Hepatocyte (in vitro differentiated cells): Measurements from ENCODE around the gene IGFL1. TPM values are rescaled to one million over a fixed set of nuclear protein-coding genes. Genes with fewer than 3 reads are reported as not detected.
"Not testable (repeated sequence)": the region's sequence is repeated elsewhere in the genome, so short reads cannot be mapped to it uniquely, and the experiment has no call there.

ENCODE experiments used
- DNase-seq: peaks from one replicate; pipeline ENCODE4 v3.0.0-alpha.2; 2016; ENCODE audit warnings: low spot score
- H2AFZ ChIP-seq: fragments of 200-600 bp; sonication (generic); 2 replicates; pipeline ENCODE4 v1.6.0; 2016; ENCODE audit warnings: antibody characterized with exemption, mild to moderate bottlenecking
- H3K27ac ChIP-seq: fragments of 200-600 bp; sonication (generic); 2 replicates; pipeline ENCODE4 v1.5.1; 2016; ENCODE audit warnings: mild to moderate bottlenecking
- H3K27me3 ChIP-seq: fragments of 200-600 bp; sonication (generic); 2 replicates; pipeline ENCODE4 v1.6.1; 2016
- H3K36me3 ChIP-seq: fragments of 200-600 bp; sonication (generic); replicated peaks from 2 replicates; pipeline ENCODE4 v1.5.1; 2016; ENCODE audit warnings: low read depth; ENCODE audit not compliant: insufficient read depth
- H3K4me1 ChIP-seq: fragments of 200-600 bp; sonication (generic); 2 replicates; pipeline ENCODE4 v1.5.1; 2016; ENCODE audit warnings: mild to moderate bottlenecking, moderate library complexity; ENCODE audit not compliant: insufficient read depth
- H3K4me2 ChIP-seq: fragments of 200-600 bp; sonication (generic); 2 replicates; pipeline ENCODE4 v1.6.0; 2016
- H3K4me3 ChIP-seq: fragments of 200-600 bp; sonication (generic); 2 replicates; pipeline ENCODE4 v1.5.1; 2016; ENCODE audit warnings: mild to moderate bottlenecking
- H3K79me2 ChIP-seq: fragments of 200-600 bp; sonication (generic); 2 replicates; pipeline ENCODE4 v1.6.0; 2017; ENCODE audit warnings: mild to moderate bottlenecking
- H3K9me2 ChIP-seq: fragments of 200-600 bp; sonication (generic); replicated peaks from 2 replicates; pipeline ENCODE4 v1.6.0; 2017; ENCODE audit warnings: mild to moderate bottlenecking; ENCODE audit not compliant: insufficient read depth
- H3K9me3 ChIP-seq: fragments of 200-600 bp; sonication (generic); 2 replicates; pipeline ENCODE4 v1.5.1; 2016; ENCODE audit warnings: low read depth, mild to moderate bottlenecking
- H4K20me1 ChIP-seq: fragments of 200-600 bp; sonication (generic); 2 replicates; pipeline ENCODE4 v1.6.0; 2016; ENCODE audit warnings: mild to moderate bottlenecking; ENCODE audit not compliant: insufficient read depth, poor library complexity, severe bottlenecking
- CTCF ChIP-seq: fragments of 200-600 bp; sonication (generic); IDR thresholded peaks from 2 replicates; pipeline ENCODE4 v1.5.1; 2016; ENCODE audit warnings: antibody characterized with exemption, mild to moderate bottlenecking; ENCODE audit not compliant: poor library complexity
- EZH2 ChIP-seq: fragments of 200-600 bp; sonication (generic); IDR thresholded peaks from 2 replicates; pipeline ENCODE4 v1.6.1; 2016; ENCODE audit warnings: antibody characterized with exemption, mild to moderate bottlenecking, borderline replicate concordance
- EZH2phosphoT487 ChIP-seq: fragments of 200-600 bp; sonication (generic); IDR thresholded peaks from one replicate; pipeline ENCODE4 v1.6.1; 2018; ENCODE audit warnings: antibody characterized with exemption, mild to moderate bottlenecking, low read depth, moderate library complexity; ENCODE audit not compliant: unreplicated experiment, severe bottlenecking
- WGBS: methylation state at CpG from one replicate; pipeline ENCODE4 v1.1.6; 2016; ENCODE audit warnings: low lambda C conversion rate; ENCODE audit errors: missing lambda C conversion rate; 5-methylcytosine and 5-hydroxymethylcytosine counted together
- polyA plus RNA-seq: library from polyadenylated mRNA; unstranded; fragments of >200 nt; fragmentation: Nextera tagmentation; extraction: Ambion mirVana; gene quantifications from 2 replicates; pipeline ENCODE4 v1.2.1, GENCODE V29; 2016
- total RNA-seq: library from RNA; depleted of rRNA; stranded (reverse); fragments of >200 nt; gene quantifications from 2 replicates; pipeline ENCODE4 v1.2.3, GENCODE V29; 2014

The IGFL1 gene
- total and polyA plus RNA-seq, 2 experiments from 2014 or later, result not detected

- Histone ChIP-seq H3K4me1 (no peaks in the 10 kb centered on the region), H3K27ac (no peak overlapping the region), H3K4me3 (no peak overlapping the region), H3K27me3 (no peaks in the 10 kb centered on the region), H3K4me2 (no peak overlapping the region), H3K9me2 (no peaks in the 10 kb centered on the region), H3K36me3 (no peaks in the 10 kb centered on the region), H3K79me2 (no peaks in the 10 kb centered on the region), H3K9me3 (no peaks in the 10 kb centered on the region), H4K20me1 (no peaks in the 10 kb centered on the region), H2AFZ (no peak overlapping the region)
- no peak for TF ChIP-seq CTCF
- no peak for TF ChIP-seq EZH2phosphoT487
- TF ChIP-seq EZH2, result no peak
- 95% methylated on average over 8 of the region's 8 CpGs for WGBS
- no peak for DNase-seq
These were observed 47.1 kb upstream of the IGFL1 start for GRCh38 chr19:46182476-46182875.

DNA sequence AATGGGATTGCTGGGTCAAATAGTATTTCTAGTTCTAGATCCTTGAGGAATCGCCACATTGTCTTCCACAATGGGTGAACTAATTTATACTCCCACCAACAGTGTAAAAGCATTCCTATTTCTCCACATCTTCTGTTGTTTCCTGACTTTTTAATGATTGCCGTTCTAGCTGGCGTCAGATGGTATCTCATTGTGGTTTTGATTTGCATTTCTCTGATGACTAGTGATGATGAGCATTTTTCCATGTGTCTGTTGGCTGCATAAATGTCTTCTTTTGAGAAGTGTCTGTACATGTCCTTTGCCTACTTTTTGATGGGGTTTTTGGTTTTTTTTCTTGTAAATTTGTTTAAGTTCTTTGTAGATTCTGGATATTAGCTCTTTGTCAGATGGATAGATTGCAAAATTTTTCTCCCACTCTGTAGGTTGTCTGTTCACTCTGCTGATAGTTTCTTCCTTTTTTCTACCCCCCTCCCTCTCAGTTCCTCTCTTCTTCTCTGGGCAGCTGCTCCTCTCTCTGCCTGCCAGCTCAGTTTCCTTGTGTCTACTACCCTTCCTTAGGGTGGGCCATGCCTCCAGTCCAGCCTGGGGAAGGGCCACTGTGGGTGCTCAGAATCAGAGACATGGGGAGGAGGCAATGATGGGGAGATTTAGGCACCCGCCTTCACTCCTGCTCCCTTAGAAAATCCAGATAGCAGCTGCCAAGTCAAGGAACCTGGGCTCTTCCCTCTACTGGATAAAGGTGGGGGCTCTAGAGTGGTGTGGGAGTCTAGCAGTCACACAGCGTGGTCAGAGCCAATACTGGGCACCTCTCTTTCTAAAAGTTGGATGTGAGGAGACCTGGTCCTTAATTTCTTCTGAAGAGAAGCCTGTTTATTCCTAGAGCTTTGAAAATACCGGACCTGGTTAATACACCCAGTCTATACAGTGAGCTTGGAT lies 44.5 kb upstream of the IGFL1 start:
- WGBS, result 91% methylated on average over 6 of the region's 6 CpGs
- not testable (repeated sequence) for H3K9me3 ChIP-seq, H3K4me1 ChIP-seq, H3K9me2 ChIP-seq, H4K20me1 ChIP-seq, H3K27me3 ChIP-seq, H2AFZ ChIP-seq, H3K4me3 ChIP-seq, H3K79me2 ChIP-seq, H3K27ac ChIP-seq, H3K36me3 ChIP-seq, H3K4me2 ChIP-seq, DNase-seq

DNA sequence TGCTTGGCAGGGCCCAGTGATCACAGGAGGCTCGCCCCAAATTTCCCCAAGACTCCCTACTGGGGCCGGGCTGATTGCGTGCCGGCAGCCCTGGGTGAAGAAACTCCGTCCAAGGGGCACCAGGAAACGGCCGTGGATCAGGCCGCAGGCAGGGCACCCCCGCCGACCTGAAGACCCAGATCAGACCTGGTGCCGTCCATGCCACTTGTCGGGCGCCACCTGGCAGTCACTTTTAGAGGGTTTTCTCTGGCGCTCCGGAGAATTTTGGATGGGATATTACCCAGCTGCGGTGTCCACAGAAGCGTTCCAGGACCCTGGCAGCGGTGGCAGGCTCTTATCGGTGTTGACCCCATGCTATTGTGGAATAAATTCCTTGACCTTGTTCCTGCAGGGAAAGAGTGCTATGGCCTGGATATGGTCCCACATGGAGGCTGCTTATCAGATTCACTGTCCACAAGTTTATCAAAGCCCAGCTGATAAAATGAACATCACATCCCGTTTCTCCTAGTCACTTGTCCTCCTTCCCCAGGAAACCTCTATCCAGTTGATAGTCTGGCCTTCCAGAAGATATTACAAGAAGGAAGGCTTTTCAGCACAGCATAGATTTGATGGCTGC lies 43.3 kb upstream of the IGFL1 start:
- no peaks in the 10 kb centered on the region for H3K36me3 ChIP-seq
- H3K9me3 ChIP-seq, result no peaks in the 10 kb centered on the region
- H3K4me1 ChIP-seq, result peaks cover 4% of the 10 kb centered on the region
- H4K20me1 ChIP-seq, result no peaks in the 10 kb centered on the region
- no peak overlapping the region for H3K4me3 ChIP-seq
- H3K9me2 ChIP-seq, result no peaks in the 10 kb centered on the region
- TF ChIP-seq EZH2 (no peak), EZH2phosphoT487 (no peak), CTCF (no peak)
- peak overlapping the region; percentile 8 for H3K4me2 ChIP-seq
- 83% methylated on average over 18 of the region's 20 CpGs for WGBS
- H2AFZ ChIP-seq, result no peak overlapping the region
- H3K27me3 ChIP-seq, result no peaks in the 10 kb centered on the region
- H3K79me2 ChIP-seq, result no peaks in the 10 kb centered on the region
- DNase-seq, result no peak
- peak overlapping the region; percentile 47 for H3K27ac ChIP-seq

DNA sequence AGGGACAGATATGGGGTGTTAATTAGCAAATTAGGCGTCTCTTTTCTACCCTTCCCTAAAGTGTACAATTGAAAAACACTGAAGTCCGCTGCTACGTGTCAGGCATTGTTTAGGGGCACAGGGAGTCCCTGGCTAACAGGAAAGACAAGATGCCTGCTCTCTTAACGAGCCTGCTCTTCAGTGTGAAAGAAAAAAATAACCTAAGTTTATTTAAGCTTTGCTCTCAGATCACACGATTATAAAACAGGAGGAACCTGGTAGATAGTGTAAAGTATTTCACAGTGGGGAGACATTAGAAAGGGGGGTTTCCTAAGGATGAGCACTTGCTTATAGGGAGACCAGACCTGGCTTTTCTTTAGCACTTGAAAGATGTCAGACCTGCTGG lies 42.8 kb upstream of the IGFL1 start:
- no peak overlapping the region for H3K4me3 ChIP-seq
- H3K4me1 ChIP-seq, result peaks cover 4% of the 10 kb centered on the region
- H3K27me3 ChIP-seq, result no peaks in the 10 kb centered on the region
- H3K9me2 ChIP-seq, result no peaks in the 10 kb centered on the region
- no peaks in the 10 kb centered on the region for H3K36me3 ChIP-seq
- TF ChIP-seq CTCF (no peak), EZH2 (no peak), EZH2phosphoT487 (no peak)
- no peaks in the 10 kb centered on the region for H3K9me3 ChIP-seq
- no peaks in the 10 kb centered on the region for H4K20me1 ChIP-seq
- no peak overlapping the region for H2AFZ ChIP-seq
- peak overlapping the region; percentile 8 for H3K4me2 ChIP-seq
- no peak for DNase-seq
- no peaks in the 10 kb centered on the region for H3K79me2 ChIP-seq
- 38% methylated on average over 5 of the region's 5 CpGs for WGBS
- peak overlapping the region; percentile 47 for H3K27ac ChIP-seq
